Measurements from ENCODE around the gene ZBTB21.

Gene ZBTB21

DNA sequence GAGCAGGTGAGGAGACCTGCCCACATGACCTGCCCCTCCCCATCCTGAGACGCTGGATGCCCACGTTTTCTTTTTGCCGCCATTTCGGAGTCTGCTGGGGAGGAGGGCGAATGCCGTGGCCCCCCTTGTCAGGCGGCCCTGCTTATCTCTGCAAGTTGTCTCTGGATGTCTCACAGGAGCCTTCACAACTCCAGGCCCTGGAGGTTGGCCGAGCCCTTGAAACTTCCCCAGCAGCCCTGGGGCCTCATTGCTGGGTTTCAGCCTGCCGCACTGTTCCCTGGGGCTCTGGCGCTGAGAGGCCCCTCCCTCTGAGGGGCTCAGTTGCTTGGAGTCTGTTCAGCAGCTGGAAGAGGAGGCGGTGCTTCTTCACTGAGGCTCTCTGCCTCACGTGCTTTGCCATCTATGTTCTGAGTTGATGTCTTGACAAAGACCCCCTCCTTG is 29.8 kb upstream of the ZBTB21 start:
- DNase-seq (ENCODE audit: low read depth in 2 of 2) = no peak

GRCh38 chr21:42039470-42039901 is 29.3 kb upstream of the ZBTB21 start:
- no peak for DNase-seq (ENCODE audit: low read depth in 2 of 2)

- no peak for DNase-seq (ENCODE audit: low read depth in 2 of 2)
These were observed 28.8 kb upstream of the ZBTB21 start for GRCh38 chr21:42038826-42039425.

GRCh38 chr21:42038393-42038792 is 28.2 kb upstream of the ZBTB21 start:
- DNase-seq (ENCODE audit: low read depth in 2 of 2) = no peak

- no peak for DNase-seq (ENCODE audit: low read depth in 2 of 2)
These were observed 27.8 kb upstream of the ZBTB21 start for GRCh38 chr21:42037943-42038342.

DNA sequence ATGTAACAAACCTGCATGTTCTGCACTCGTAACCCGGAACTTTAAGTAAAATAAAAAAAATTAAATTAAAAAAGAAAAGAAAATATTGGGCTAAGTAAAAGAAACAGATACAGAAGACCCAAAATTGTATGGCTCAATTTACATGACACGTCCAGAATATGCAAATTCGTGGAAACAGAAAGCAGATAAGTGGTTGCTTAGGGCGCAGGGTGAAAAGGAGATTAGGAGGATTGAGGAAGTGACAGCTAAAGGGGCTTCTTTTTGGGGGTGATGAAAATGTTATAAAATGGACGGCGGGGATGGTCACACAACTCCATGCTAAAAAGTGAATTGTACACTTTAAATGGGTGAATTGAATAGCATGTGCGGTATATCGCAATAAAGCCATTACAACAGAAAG is 27.4 kb upstream of the ZBTB21 start:
- DNase-seq (ENCODE audit: low read depth in 2 of 2) = no peak

DNA sequence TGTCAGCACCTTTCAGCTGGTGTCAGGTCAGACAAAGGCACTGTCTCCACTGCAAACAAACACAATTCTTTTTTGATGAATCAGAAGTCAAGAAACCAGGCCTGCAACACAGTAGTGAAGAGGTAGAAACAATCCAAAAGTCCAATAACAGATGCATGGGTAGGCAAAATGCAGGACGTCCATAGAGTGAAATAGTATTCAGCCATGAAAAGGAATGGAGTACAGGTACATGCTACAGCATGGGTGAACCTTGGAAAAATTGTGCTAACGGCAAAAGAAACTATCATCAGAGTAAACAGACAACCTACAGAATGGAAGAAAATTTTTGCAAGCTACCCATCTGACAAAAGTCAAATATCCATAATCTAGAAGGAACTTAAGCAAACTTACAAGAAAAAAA is 26.2 kb upstream of the ZBTB21 start:
- DNase-seq (ENCODE audit: low read depth in 2 of 2) = no peak

DNA sequence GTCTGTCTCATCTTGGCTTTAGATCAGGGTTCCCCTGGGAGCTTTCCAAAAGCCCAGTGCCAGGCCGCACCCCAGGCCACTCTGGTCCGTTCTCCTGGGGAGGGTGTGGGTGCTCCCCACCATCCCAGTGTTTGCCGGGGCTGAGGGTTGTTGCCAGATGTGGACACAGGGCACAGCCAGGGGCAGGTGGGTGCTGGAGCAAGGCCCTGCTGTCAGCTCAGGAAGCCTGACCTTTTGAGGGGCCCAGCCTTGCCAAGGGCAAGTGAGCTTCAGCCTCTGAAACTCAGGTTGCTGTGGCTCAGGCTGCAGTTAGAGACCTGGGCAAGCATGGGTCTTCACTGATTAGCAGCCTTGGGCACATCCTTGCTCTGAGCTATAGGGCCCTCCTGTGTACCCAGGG is 22.8 kb upstream of the ZBTB21 start:
- no peak for DNase-seq (ENCODE audit: low read depth in 2 of 2)

GRCh38 chr21:42032266-42032665 is 22.1 kb upstream of the ZBTB21 start:
- no peak for DNase-seq (ENCODE audit: low read depth in 2 of 2)

- DNase-seq (ENCODE audit: low read depth in 2 of 2) = no peak
These were observed 21.7 kb upstream of the ZBTB21 start for GRCh38 chr21:42031816-42032215.

- DNase-seq (ENCODE audit: low read depth in 2 of 2) = no peak
These were observed 21.1 kb upstream of the ZBTB21 start for GRCh38 chr21:42031241-42031640.

GRCh38 chr21:42030311-42030710 is 20.2 kb upstream of the ZBTB21 start:
- no peak for DNase-seq (ENCODE audit: low read depth in 2 of 2)

- DNase-seq (ENCODE audit: low read depth in 2 of 2) = no peak
These were observed 18.7 kb upstream of the ZBTB21 start for GRCh38 chr21:42028766-42029425.

GRCh38 chr21:42027822-42028765 is 17.9 kb upstream of the ZBTB21 start:
- DNase-seq (ENCODE audit: low read depth in 2 of 2) = no peak

DNA sequence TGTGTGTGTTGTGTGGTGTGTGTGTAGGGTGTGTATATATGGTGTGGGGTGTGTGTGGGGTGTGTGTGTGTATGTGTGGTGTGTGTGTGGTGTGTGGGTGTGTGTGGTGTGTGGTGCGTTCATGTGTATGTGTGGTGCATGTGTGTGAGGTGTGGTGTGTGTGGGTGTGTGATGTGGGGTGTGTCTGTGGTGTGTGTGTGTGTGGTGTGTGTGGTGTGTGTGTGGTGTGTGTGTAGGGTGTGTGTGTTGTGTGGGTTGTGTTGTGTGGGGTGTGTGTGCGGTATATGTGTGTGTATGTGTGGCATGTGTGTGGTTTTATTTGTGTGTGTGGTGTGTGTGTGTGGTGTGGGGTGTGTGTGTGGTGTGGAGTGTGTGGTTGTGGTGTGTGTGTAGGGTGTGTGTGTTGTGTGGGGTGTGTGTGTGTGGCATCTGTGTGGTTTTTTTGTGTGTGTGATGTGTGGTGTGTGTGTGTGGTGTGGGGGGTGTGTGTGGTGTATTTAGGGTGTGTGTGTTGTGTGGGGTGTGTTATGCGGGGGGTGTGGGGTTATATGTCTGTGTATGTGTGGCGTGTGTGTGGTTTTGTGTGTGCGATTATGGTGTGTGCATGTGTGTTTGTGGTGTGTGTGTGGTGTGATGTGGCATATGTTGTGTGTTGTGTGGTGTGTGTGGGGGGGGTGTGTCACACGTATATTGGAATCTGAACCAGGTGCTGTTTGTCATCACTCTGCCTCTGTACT is 17.1 kb upstream of the ZBTB21 start:
- DNase-seq (ENCODE audit: low read depth in 2 of 2) = no peak

- DNase-seq (ENCODE audit: low read depth in 2 of 2) = no peak
These were observed 15.9 kb upstream of the ZBTB21 start for GRCh38 chr21:42026082-42026435.

DNA sequence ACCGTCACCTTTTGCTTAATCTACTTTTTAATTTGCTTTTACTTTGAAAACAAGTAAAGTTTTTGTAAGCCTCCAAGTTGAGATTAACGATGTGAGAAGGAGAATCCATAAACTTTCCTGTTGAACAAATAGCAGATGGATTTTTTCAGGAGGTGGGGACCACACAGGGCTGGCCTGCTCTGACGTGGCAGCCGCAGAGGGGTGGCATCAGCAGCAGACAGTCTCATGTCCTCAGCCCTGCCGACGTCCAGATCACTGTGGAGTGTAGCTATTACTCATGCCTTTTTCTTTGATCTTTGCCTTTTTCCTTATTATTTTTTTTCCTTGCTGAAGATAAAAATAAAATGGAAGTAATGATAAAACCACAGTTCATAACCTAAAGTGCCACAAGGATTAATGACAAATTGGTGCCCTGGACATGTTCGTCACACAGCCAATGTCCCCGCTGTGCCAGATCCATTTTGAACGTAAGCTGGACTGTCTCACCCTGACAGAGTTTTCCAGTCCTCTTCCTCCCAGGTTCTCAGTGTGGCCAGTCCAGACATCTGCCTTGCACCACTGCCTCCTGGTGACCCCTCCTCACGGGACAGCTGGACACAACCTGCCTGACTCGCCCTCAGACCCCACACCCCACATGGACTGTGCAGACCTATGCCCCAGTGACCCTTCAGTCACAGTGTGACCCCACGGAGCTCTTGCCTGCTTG is 15.4 kb upstream of the ZBTB21 start:
- DNase-seq (ENCODE audit: low read depth in 2 of 2) = no peak

- no peak for DNase-seq (ENCODE audit: low read depth in 2 of 2)
These were observed 12.7 kb upstream of the ZBTB21 start for GRCh38 chr21:42022906-42023305.

- DNase-seq (ENCODE audit: low read depth in 2 of 2) = no peak
These were observed 11.9 kb upstream of the ZBTB21 start for GRCh38 chr21:42022091-42022430.

DNA sequence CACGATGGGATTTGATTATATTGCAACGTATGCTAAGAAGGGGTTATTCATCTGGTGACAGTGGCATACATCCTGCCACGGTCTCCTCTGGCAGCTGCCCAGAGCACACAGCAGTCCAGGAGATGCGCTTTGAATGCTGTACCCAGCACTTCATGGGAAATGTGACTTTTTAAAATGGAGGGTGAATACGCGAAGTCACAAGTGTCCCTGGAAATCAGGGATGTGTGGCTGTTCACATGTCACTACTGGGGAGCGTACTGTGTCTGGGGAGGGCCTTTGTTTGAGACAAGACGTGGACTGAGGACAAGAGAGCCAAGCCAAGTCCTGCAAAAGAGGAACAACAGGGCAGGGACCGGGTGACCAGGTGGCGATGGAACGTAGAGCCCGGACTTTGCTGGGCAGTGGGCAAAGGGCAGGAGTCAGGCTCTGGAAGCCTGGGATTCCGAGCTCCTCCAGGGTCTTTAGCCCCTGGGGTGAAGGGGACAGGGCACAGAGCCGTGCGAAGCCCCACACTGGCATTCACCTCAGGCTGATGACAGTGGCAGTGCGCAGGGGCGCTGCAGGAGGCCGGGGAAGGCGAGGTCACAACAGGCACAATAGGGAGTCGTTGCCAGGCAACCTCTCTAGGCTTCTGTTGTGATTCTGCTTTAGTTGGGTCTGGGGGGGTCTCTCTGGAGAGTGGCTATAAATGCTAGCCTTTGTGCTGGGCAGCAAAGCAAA is 11.4 kb upstream of the ZBTB21 start:
- DNase-seq (ENCODE audit: low read depth in 2 of 2) = no peak

DNA sequence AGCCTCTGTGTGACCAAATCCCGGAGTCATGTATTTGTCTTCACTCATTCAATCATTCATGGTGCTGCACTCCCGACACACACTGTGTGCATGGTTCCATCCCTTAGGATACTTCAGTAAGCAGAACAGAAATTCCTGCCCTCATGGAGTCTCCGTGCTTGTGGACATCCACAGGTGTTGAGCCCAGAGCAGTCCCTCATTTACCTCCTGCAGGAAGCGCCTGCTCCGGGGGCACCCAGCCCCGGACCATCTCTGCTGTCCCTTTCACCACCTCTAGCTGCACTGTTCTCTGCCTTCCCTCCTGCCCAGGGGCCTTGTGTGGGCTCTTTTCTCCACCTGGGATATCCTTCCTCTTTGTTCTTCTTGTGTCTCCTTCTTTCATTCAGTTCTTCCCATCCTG is 9.5 kb upstream of the ZBTB21 start:
- no peak for DNase-seq (ENCODE audit: low read depth in 2 of 2)
